Measurements from ENCODE around the gene ADGRG2.

- TF ChIP-seq EZH2 (IDR thresholded peaks at IDR 0.05; ENCODE audit: borderline replicate concordance, insufficient read depth, low read length, poor library complexity, severe bottlenecking): no peak
- no peak for TF ChIP-seq CTCF (IDR thresholded peaks at IDR 0.05; ENCODE audit: poor library complexity, severe bottlenecking)
These were observed 30.7 kb downstream of the ADGRG2 start for GRCh38 chrX:19091596-19091995.
